ENCODE results near the gene HDGF. TPM values are rescaled to one million over a fixed set of nuclear protein-coding genes. Genes with fewer than 3 reads are reported as not detected.

HDGF gene
- total and polyA plus RNA-seq, 10 donors = 48.8 to 143 (median 95.6) TPM

DNA sequence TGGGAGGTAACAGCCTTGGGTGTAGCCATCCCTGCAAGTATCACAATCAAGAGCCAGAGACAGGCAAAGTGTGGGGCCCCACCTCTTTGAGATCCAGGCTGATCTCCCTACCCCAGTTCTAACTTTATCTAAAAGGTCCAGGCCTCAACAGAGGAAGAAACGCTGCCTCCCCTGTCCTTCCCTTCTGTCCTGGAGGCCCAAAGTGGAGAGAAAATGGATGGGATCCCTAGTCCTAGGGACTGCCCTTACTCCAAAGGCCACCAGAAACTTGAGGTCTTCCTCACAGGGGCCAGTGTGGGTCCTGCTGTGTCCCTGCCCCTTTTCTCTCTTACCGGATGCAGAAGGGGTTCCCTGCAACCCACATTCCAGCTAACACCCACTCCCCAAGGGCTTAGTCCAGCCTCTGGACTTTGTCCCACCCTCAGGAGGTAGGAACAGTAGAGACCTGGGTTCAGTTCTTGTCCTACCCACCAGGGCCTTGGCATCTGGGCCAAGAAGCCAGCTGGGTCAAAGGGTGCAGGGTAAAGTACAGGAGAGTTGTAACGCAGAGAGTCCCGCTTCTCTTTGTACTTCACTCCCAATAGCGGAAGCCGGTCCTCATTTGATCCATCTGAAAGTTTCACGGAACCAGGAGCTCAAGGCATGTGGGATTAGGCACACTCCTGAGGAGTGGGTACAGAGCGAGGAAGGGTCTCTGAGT lies 1.9 kb downstream of the HDGF start:
- no peak for DNase-seq
- peaks cover 51 to 87% (median 73%) of the 10 kb centered on the region in 6 donors for H3K4me1 ChIP-seq
- 18 to 28% (median 21%) methylated on average over 6 to 8 of the region's 8 CpGs for WGBS, 5 donors

GRCh38 chr1:156748670-156749418 lies 2.6 kb downstream of the HDGF start:
- Histone ChIP-seq H3K36me3 (peaks cover 0 to 18% (median 14%) of the 10 kb centered on the region in 6 donors), H3K27me3 (replicated peaks in 1 of 7) (no peaks in the 10 kb centered on the region), H3K27ac (peak overlapping the region; percentile 87 to 97 (median 94)), H3K4me1 (peaks cover 51 to 87% (median 73%) of the 10 kb centered on the region in 6 donors), H3K9me3 (no peaks in the 10 kb centered on the region), H3K4me3 (peak overlapping the region in 7 of 8 donors; percentile 84 to 99 (median 95))
- TF ChIP-seq POLR2A (IDR thresholded peaks at IDR 0.05) (no peak), POLR2AphosphoS5 (IDR thresholded peaks at IDR 0.05) (peak in 2 of 3 donors; percentile 50 to 58)
- TF ChIP-seq, protein P1, sequence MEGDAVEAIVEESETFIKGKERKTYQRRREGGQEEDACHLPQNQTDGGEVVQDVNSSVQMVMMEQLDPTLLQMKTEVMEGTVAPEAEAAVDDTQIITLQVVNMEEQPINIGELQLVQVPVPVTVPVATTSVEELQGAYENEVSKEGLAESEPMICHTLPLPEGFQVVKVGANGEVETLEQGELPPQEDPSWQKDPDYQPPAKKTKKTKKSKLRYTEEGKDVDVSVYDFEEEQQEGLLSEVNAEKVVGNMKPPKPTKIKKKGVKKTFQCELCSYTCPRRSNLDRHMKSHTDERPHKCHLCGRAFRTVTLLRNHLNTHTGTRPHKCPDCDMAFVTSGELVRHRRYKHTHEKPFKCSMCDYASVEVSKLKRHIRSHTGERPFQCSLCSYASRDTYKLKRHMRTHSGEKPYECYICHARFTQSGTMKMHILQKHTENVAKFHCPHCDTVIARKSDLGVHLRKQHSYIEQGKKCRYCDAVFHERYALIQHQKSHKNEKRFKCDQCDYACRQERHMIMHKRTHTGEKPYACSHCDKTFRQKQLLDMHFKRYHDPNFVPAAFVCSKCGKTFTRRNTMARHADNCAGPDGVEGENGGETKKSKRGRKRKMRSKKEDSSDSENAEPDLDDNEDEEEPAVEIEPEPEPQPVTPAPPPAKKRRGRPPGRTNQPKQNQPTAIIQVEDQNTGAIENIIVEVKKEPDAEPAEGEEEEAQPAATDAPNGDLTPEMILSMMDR (IDR thresholded peaks at IDR 0.05 in 8 of 11, conservative IDR thresholded peaks at IDR 0.05 in 3 of 11) = peak in 1 of 11 experiments; percentile 5
- no peak for DNase-seq
- intact Hi-C loops (cut with DNase I; ENCODE audit: low total_unique reads) = no loop called here
- 3 to 9% (median 6%) methylated on average over 8 to 9 of the region's 9 CpGs for WGBS, 5 donors

More for the DNA sequence above, 1.9 kb downstream of the HDGF start:
- Histone ChIP-seq H3K27ac (peak overlapping the region; percentile 87 to 97 (median 94)), H3K36me3 (peaks cover 0 to 11% (median 7%) of the 10 kb centered on the region in 6 donors), H3K4me3 (peak overlapping the region; percentile 47 to 99 (median 94)), H3K27me3 (replicated peaks in 1 of 7) (no peaks in the 10 kb centered on the region), H3K9me3 (no peaks in the 10 kb centered on the region)
- TF ChIP-seq POLR2AphosphoS5 (IDR thresholded peaks at IDR 0.05) = no peak
- no peak for TF ChIP-seq POLR2A (IDR thresholded peaks at IDR 0.05)
- TF ChIP-seq, protein P1 (IDR thresholded peaks at IDR 0.05 in 8 of 11, conservative IDR thresholded peaks at IDR 0.05 in 3 of 11) = no peak
- intact Hi-C loops (cut with DNase I; ENCODE audit: low total_unique reads) = no loop called here

DNA sequence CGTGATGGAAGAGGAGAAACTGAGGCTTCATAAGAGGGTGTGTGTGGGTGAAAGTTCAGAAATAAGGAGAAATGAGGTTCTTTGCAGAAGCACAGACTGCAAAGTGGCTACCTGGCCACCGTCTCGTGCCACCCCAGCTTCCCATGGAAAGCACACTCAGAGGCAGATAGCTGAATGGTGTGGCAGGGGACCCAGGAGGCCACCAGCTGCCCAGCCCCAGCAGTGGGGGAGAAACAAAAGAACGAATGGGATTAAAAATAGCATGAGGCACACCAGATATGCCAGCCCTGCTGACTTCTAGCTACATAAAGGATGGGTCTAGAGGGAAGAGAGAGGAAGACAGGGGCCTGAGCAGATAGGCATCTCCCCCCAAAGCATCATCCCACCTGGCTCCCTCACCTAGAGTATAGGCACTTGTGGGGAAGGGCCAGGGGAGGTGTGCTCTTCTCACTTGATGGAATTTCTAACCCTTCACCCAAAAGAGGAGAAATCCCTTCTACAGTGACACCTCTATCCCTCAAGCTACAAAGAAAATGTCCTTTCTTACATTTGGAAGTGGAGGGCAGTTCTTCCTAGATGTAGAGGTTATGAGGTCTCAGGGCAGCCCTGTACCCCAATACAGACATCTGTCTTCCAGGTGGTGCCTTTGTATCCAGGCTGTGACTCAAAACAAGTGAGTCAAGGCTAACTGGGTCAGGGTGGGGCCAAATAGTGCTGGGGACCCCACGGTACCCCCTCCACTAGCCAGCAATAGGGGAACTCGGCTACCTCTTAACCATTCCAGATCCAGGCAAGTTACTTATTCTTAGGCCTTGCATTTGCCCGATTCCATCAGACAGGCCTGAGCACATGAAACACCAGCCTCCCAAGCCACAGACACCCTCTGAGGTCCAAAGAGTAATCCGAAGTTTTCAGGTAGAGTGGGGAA lies 3.5 kb downstream of the HDGF start:
- no peak for DNase-seq
- peaks cover 0 to 26% (median 22%) of the 10 kb centered on the region in 6 donors for H3K36me3 ChIP-seq
- peak overlapping the region; percentile 87 to 97 (median 94) for H3K27ac ChIP-seq
- intact Hi-C loops (cut with DNase I; ENCODE audit: low total_unique reads) = no loop called here
- 8 to 15% (median 11%) methylated on average over 8 of the region's 8 CpGs for WGBS, 5 donors
- no peaks in the 10 kb centered on the region for H3K9me3 ChIP-seq
- TF ChIP-seq, protein P1 (IDR thresholded peaks at IDR 0.05 in 8 of 11, conservative IDR thresholded peaks at IDR 0.05 in 3 of 11) = no peak
- no peak for TF ChIP-seq POLR2AphosphoS5 (IDR thresholded peaks at IDR 0.05)
- TF ChIP-seq POLR2A (IDR thresholded peaks at IDR 0.05) = no peak
- H3K27me3 ChIP-seq (replicated peaks in 1 of 7) = no peaks in the 10 kb centered on the region
- H3K4me3 ChIP-seq = peak overlapping the region in 7 of 8 donors; percentile 42 to 99 (median 93)
- H3K4me1 ChIP-seq = peaks cover 46 to 85% (median 66%) of the 10 kb centered on the region in 6 donors

All from spleen (tissue), 11 donors.